ENCODE results near the gene HEG1. TPM values are rescaled to one million over a fixed set of nuclear protein-coding genes. Genes with fewer than 3 reads are reported as not detected.

Gene HEG1
- total and polyA plus RNA-seq, 2 experiments from 2014 or later, result 27.2 to 27.3 TPM

GRCh38 chr3:125072749-125073389 lies 17.1 kb upstream of the HEG1 start:
- H3K4me2 ChIP-seq, result no peak overlapping the region
- H3K9me3 ChIP-seq (ENCODE audit: low read depth), result no peaks in the 10 kb centered on the region
- no peaks in the 10 kb centered on the region for H3K36me3 ChIP-seq (replicated peaks; ENCODE audit: insufficient read depth, low read depth)
- no peaks in the 10 kb centered on the region for H3K9me2 ChIP-seq (replicated peaks; ENCODE audit: insufficient read depth)
- TF ChIP-seq CTCF (IDR thresholded peaks at IDR 0.05; ENCODE audit: poor library complexity) (no peak), EZH2phosphoT487 (IDR thresholded peaks at IDR 0.05; ENCODE audit: low read depth, severe bottlenecking, unreplicated experiment) (no peak), EZH2 (IDR thresholded peaks at IDR 0.05; ENCODE audit: borderline replicate concordance) (no peak)
- no peak for DNase-seq (ENCODE audit: low spot score)
- H3K27ac ChIP-seq, result no peak overlapping the region
- H4K20me1 ChIP-seq (ENCODE audit: insufficient read depth, poor library complexity, severe bottlenecking), result no peaks in the 10 kb centered on the region
- WGBS (ENCODE audit: low lambda C conversion rate, missing lambda C conversion rate), result 63% methylated on average over 4 of the region's 4 CpGs
- H3K4me1 ChIP-seq (ENCODE audit: insufficient read depth), result no peaks in the 10 kb centered on the region
- no peaks in the 10 kb centered on the region for H3K27me3 ChIP-seq
- no peak overlapping the region for H3K4me3 ChIP-seq
- no peaks in the 10 kb centered on the region for H3K79me2 ChIP-seq
- no peak overlapping the region for H2AFZ ChIP-seq

GRCh38 chr3:125072301-125072700 lies 16.5 kb upstream of the HEG1 start:
- no peak for DNase-seq (ENCODE audit: low spot score)
- no peaks in the 10 kb centered on the region for H3K36me3 ChIP-seq (replicated peaks; ENCODE audit: insufficient read depth, low read depth)
- no peaks in the 10 kb centered on the region for H3K27me3 ChIP-seq
- H3K9me2 ChIP-seq (replicated peaks; ENCODE audit: insufficient read depth), result no peaks in the 10 kb centered on the region
- H4K20me1 ChIP-seq (ENCODE audit: insufficient read depth, poor library complexity, severe bottlenecking), result no peaks in the 10 kb centered on the region
- TF ChIP-seq EZH2phosphoT487 (IDR thresholded peaks at IDR 0.05; ENCODE audit: low read depth, severe bottlenecking, unreplicated experiment) (no peak), EZH2 (IDR thresholded peaks at IDR 0.05; ENCODE audit: borderline replicate concordance) (no peak), CTCF (IDR thresholded peaks at IDR 0.05; ENCODE audit: poor library complexity) (no peak)
- H2AFZ ChIP-seq, result no peak overlapping the region
- H3K4me3 ChIP-seq, result no peak overlapping the region
- H3K79me2 ChIP-seq, result no peaks in the 10 kb centered on the region
- no peak overlapping the region for H3K27ac ChIP-seq
- H3K4me1 ChIP-seq (ENCODE audit: insufficient read depth), result no peaks in the 10 kb centered on the region
- H3K9me3 ChIP-seq (ENCODE audit: low read depth), result no peaks in the 10 kb centered on the region
- no peak overlapping the region for H3K4me2 ChIP-seq

GRCh38 chr3:125069968-125070745 lies 14.4 kb upstream of the HEG1 start:
- H3K9me3 ChIP-seq (ENCODE audit: low read depth), result no peaks in the 10 kb centered on the region
- H3K36me3 ChIP-seq (replicated peaks; ENCODE audit: insufficient read depth, low read depth), result no peaks in the 10 kb centered on the region
- no peaks in the 10 kb centered on the region for H3K9me2 ChIP-seq (replicated peaks; ENCODE audit: insufficient read depth)
- no peaks in the 10 kb centered on the region for H3K27me3 ChIP-seq
- no peak overlapping the region for H2AFZ ChIP-seq
- no peak for DNase-seq (ENCODE audit: low spot score)
- TF ChIP-seq EZH2 (IDR thresholded peaks at IDR 0.05; ENCODE audit: borderline replicate concordance) (no peak), CTCF (IDR thresholded peaks at IDR 0.05; ENCODE audit: poor library complexity) (no peak), EZH2phosphoT487 (IDR thresholded peaks at IDR 0.05; ENCODE audit: low read depth, severe bottlenecking, unreplicated experiment) (no peak)
- WGBS (ENCODE audit: low lambda C conversion rate, missing lambda C conversion rate), result 97% methylated on average over 7 of the region's 7 CpGs
- no peak overlapping the region for H3K27ac ChIP-seq
- no peaks in the 10 kb centered on the region for H3K79me2 ChIP-seq
- no peak overlapping the region for H3K4me3 ChIP-seq
- no peak overlapping the region for H3K4me2 ChIP-seq
- no peaks in the 10 kb centered on the region for H3K4me1 ChIP-seq (ENCODE audit: insufficient read depth)
- H4K20me1 ChIP-seq (ENCODE audit: insufficient read depth, poor library complexity, severe bottlenecking), result no peaks in the 10 kb centered on the region
